ENCODE measurements around the gene GIN1. TPM values are rescaled to one million over a fixed set of nuclear protein-coding genes. Genes with fewer than 3 reads are reported as not detected.

GIN1 gene
- total RNA-seq, 4 donors from 2014 or later, result 5.5 to 10.3 (median 6.0) TPM

DNA sequence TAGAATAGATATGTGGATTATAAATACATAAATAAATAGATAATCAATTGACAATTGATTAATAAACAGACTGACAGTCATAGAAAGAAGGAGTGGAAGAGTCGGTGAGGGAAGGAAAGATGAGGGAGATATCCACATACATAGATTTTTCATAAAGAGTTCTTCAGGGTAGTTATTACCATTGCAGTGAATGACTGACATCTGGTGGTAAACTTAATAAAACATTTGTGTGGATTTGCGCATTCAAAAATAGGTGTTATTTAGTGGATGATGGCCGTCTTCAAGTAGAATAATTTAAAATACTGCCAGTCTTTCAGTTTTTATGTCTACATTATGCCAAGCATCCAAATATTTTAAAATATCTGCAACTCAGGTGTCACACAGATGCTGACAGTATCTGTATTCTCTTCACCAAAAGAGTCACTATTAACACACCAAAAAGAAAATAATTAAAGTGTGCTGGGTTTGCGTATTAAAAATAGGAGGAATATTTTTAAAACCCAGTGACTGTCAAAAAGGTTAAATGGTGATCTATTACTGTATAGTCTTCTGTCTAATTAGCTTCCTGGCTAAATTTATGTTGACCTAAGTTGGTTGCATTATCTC is 78.8 kb downstream of the GIN1 start:
- no peak overlapping the region for H3K4me3 ChIP-seq
- TF ChIP-seq POLR2A (IDR thresholded peaks at IDR 0.05), result no peak
- no peak for TF ChIP-seq POLR2AphosphoS5 (IDR thresholded peaks at IDR 0.05)
- TF ChIP-seq, protein P1, sequence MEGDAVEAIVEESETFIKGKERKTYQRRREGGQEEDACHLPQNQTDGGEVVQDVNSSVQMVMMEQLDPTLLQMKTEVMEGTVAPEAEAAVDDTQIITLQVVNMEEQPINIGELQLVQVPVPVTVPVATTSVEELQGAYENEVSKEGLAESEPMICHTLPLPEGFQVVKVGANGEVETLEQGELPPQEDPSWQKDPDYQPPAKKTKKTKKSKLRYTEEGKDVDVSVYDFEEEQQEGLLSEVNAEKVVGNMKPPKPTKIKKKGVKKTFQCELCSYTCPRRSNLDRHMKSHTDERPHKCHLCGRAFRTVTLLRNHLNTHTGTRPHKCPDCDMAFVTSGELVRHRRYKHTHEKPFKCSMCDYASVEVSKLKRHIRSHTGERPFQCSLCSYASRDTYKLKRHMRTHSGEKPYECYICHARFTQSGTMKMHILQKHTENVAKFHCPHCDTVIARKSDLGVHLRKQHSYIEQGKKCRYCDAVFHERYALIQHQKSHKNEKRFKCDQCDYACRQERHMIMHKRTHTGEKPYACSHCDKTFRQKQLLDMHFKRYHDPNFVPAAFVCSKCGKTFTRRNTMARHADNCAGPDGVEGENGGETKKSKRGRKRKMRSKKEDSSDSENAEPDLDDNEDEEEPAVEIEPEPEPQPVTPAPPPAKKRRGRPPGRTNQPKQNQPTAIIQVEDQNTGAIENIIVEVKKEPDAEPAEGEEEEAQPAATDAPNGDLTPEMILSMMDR (IDR thresholded peaks at IDR 0.05), result peak; percentile 26 to 59 (median 48)
- no peak for TF ChIP-seq EP300 (IDR thresholded peaks at IDR 0.05)
- H3K36me3 ChIP-seq, result no peaks in the 10 kb centered on the region
- 30 to 32% methylated on average over 4 of the region's 4 CpGs for WGBS, 2 donors (ENCODE audit: low coverage in 1 of 2)
- ATAC-seq, result no peak
- no peaks in the 10 kb centered on the region for H3K9me3 ChIP-seq
- no peaks in the 10 kb centered on the region for H3K4me1 ChIP-seq
- H3K27me3 ChIP-seq, result no peaks in the 10 kb centered on the region
- no peak overlapping the region for H3K27ac ChIP-seq

DNA sequence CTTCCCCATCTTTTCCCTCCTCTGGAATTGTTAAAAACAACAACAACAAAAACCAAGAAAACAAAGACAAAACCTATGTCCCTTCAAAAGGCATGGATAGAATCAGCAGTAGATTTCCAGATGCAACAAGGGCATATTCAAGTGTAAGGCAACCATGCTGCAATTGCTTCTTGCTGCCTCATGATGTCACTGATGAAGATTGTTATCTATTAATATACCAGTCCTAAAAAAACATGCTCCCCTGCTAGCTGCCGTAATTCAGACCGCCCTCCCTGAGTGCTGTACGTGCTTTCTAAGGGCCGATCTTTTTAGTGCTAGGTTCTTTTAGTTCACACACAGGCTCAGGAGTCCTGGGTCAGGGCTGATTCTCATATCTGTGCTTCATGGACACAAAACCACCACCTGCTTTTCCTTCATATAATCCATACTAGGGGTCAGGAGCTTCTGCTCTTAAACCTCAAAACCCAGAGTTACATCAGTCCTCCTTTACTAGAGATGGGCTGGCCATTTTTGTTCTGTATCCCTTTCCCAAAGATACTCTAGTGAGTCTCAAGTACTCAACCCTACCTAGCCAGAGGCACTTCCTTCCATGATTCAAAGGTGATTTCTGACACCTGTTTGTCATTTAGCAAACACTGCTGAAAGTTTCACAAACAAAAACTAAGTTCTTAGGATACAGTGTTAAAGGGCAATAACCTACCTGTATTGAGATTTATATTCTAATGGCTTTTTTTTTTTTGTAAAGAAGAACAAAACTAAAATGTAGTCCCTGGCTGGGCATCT is 82.1 kb downstream of the GIN1 start:
- 77 to 89% methylated on average over 4 of the region's 4 CpGs for WGBS, 2 donors (ENCODE audit: low coverage in 1 of 2)
- H3K36me3 ChIP-seq, result peaks cover 0 to 7% of the 10 kb centered on the region in 2 donors
- no peak overlapping the region for H3K27ac ChIP-seq
- ATAC-seq, result no peak
- H3K4me1 ChIP-seq, result no peaks in the 10 kb centered on the region
- H3K4me3 ChIP-seq, result no peak overlapping the region
- no peak for TF ChIP-seq EP300 (IDR thresholded peaks at IDR 0.05)
- TF ChIP-seq, protein P1 (IDR thresholded peaks at IDR 0.05), result no peak
- TF ChIP-seq POLR2AphosphoS5 (IDR thresholded peaks at IDR 0.05), result no peak
- no peak for TF ChIP-seq POLR2A (IDR thresholded peaks at IDR 0.05)
- peaks cover 0 to 5% (median 0%) of the 10 kb centered on the region in 3 donors for H3K9me3 ChIP-seq
- H3K27me3 ChIP-seq, result no peaks in the 10 kb centered on the region

DNA sequence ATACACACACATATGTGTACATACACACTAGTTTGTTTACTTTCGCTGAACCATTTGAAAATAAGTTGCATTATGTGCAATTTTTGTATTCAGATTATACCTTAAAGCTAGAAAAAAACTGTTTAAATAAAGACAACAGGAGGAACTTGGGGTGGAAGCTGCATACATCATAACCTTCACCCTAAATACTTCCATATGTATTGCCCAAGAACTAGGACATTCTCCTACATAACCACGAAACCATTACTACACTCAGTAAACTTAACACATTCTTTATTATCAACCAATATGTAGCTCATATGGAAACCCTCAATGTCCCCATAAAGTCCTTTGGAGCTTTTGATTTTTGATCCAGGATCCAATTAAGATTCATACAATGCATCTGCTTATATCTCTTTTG is 83.3 kb downstream of the GIN1 start:
- no peak for ATAC-seq
- no peaks in the 10 kb centered on the region for H3K27me3 ChIP-seq
- no peak overlapping the region for H3K27ac ChIP-seq
- 88 to 100% methylated on average over 2 of the region's 2 CpGs for WGBS, 2 donors (ENCODE audit: low coverage in 1 of 2)
- H3K36me3 ChIP-seq, result peaks cover 0 to 19% of the 10 kb centered on the region in 2 donors
- H3K9me3 ChIP-seq, result peaks cover 0 to 5% (median 0%) of the 10 kb centered on the region in 3 donors
- TF ChIP-seq POLR2A (IDR thresholded peaks at IDR 0.05) (no peak), EP300 (IDR thresholded peaks at IDR 0.05) (no peak)
- H3K4me3 ChIP-seq, result no peak overlapping the region
- H3K4me1 ChIP-seq, result no peaks in the 10 kb centered on the region

Other genes starting within 250 kb of the GIN1 start
- gene PPIP5K2, start 163 bp upstream of the GIN1 start, total RNA-seq, result 10 to 100 TPM; 19.8 to 42.8 (median 38.2) TPM
- 10 to 100 TPM in 2 of 4 donors, 1 to 10 TPM in 2; 3.9 to 12.2 (median 8.0) TPM for gene MACIR, start 138.6 kb upstream of the GIN1 start, total RNA-seq